Activated gamma-delta T cell treated with anti-CD3 and anti-CD28 coated beads, Interleukin-2, amount 50 U/mL, for 16 hours (primary cell): ENCODE data around the gene PHAF1.
"Not testable (repeated sequence)": the region's sequence is repeated elsewhere in the genome, so short reads cannot be mapped to it uniquely, and the experiment has no call there.

ENCODE experiments used
- DNase-seq: peaks from one replicate; pipeline ENCODE4 v3.0.0-alpha.2; 2020; ENCODE audit warnings: low read depth

The PHAF1 gene

GRCh38 chr16:67105246-67105645 lies 4.5 kb upstream of the PHAF1 start:
- DNase-seq = no peak

- no peak for DNase-seq
Observed at GRCh38 chr16:67105881-67106280, 3.9 kb upstream of the PHAF1 start.

GRCh38 chr16:67108489-67108888 lies 1.3 kb upstream of the PHAF1 start:
- no peak for DNase-seq

GRCh38 chr16:67108931-67109406 lies 772 bp upstream of the PHAF1 start:
- no peak for DNase-seq

GRCh38 chr16:67111951-67112444 lies 2.3 kb downstream of the PHAF1 start:
- DNase-seq = no peak

GRCh38 chr16:67112591-67113399 lies 3.1 kb downstream of the PHAF1 start:
- DNase-seq = no peak

GRCh38 chr16:67114793-67115192 lies 5.1 kb downstream of the PHAF1 start:
- DNase-seq = no peak

- no peak for DNase-seq
Observed at GRCh38 chr16:67115639-67116038, 5.9 kb downstream of the PHAF1 start.

- no peak for DNase-seq
Observed at GRCh38 chr16:67116388-67117311, 6.9 kb downstream of the PHAF1 start.

- no peak for DNase-seq
Observed at GRCh38 chr16:67117716-67118115, 8.0 kb downstream of the PHAF1 start.

GRCh38 chr16:67120025-67120424 lies 10.3 kb downstream of the PHAF1 start:
- no peak for DNase-seq

GRCh38 chr16:67122799-67123198 lies 13.1 kb downstream of the PHAF1 start:
- not testable (repeated sequence) for DNase-seq

- DNase-seq = no peak
Observed at GRCh38 chr16:67128417-67128816, 18.7 kb downstream of the PHAF1 start.

GRCh38 chr16:67128887-67129286 lies 19.1 kb downstream of the PHAF1 start:
- no peak for DNase-seq

- DNase-seq = no peak
Observed at GRCh38 chr16:67129422-67129821, 19.7 kb downstream of the PHAF1 start.

GRCh38 chr16:67137605-67138004 lies 27.9 kb downstream of the PHAF1 start:
- no peak for DNase-seq

GRCh38 chr16:67141391-67141790 lies 31.6 kb downstream of the PHAF1 start:
- DNase-seq = no peak

- DNase-seq = no peak
Observed at GRCh38 chr16:67142342-67142741, 32.6 kb downstream of the PHAF1 start.

- no peak for DNase-seq
Observed at GRCh38 chr16:67144943-67145342, 35.2 kb downstream of the PHAF1 start.

- no peak for DNase-seq
Observed at GRCh38 chr16:67145746-67146145, 36.0 kb downstream of the PHAF1 start.

GRCh38 chr16:67146523-67147357 lies 37.0 kb downstream of the PHAF1 start:
- DNase-seq = no peak
